ENCODE measurements around the gene ABCA13. TPM values are rescaled to one million over a fixed set of nuclear protein-coding genes. Genes with fewer than 3 reads are reported as not detected.

ABCA13 gene
- total RNA-seq, 2 donors from 2014 or later = not detected

- H3K4me3 Mint-ChIP-seq = no peak overlapping the region
- H3K27me3 Mint-ChIP-seq = peaks cover 3% of the 10 kb centered on the region
- no peak overlapping the region for H3K27ac Mint-ChIP-seq
- no peak for ATAC-seq (replicated peaks)
- no peaks in the 10 kb centered on the region for H3K36me3 Mint-ChIP-seq (ENCODE audit: low read depth)
- H3K9me3 Mint-ChIP-seq = peaks cover 3% of the 10 kb centered on the region
- H3K4me1 Mint-ChIP-seq = no peaks in the 10 kb centered on the region
These were observed 351.4 kb downstream of the ABCA13 start for GRCh38 chr7:48522692-48523091.

GRCh38 chr7:48525736-48526732 lies 354.8 kb downstream of the ABCA13 start:
- H3K9me3 Mint-ChIP-seq = peaks cover 3% of the 10 kb centered on the region
- no peaks in the 10 kb centered on the region for H3K36me3 Mint-ChIP-seq (ENCODE audit: low read depth)
- H3K27me3 Mint-ChIP-seq = peaks cover 3% of the 10 kb centered on the region
- no peak overlapping the region for H3K27ac Mint-ChIP-seq
- H3K4me3 Mint-ChIP-seq = no peak overlapping the region
- no peaks in the 10 kb centered on the region for H3K4me1 Mint-ChIP-seq
- ATAC-seq (replicated peaks) = no peak

- Mint-ChIP-seq H3K27me3 (peaks cover 3% of the 10 kb centered on the region), H3K9me3 (peaks cover 6% of the 10 kb centered on the region), H3K4me1 (no peaks in the 10 kb centered on the region), H3K27ac (no peak overlapping the region), H3K36me3 (ENCODE audit: low read depth) (no peaks in the 10 kb centered on the region), H3K4me3 (no peak overlapping the region)
- ATAC-seq (replicated peaks) = no peak
These were observed 357.4 kb downstream of the ABCA13 start for GRCh38 chr7:48528646-48529045.

DNA sequence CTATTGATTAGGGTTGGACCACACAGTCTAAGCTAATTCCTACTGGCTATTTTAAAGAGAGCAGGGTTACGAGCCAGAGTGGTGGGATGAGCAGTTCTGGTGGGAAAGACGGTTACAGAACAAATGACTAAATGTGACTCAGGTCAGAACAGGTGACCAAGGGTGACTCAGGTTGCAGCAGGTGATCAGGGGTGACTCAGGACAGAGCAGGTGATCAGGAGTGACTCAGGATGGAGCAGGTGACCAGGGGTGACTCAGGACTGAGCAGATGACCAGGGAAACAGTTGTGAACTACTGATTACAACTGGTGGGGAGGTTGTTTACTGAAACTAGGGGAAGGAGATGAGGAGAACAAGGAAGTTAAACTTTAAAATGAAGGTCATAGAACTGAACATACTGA lies 366.3 kb downstream of the ABCA13 start:
- H3K27me3 Mint-ChIP-seq = no peaks in the 10 kb centered on the region
- H3K36me3 Mint-ChIP-seq (ENCODE audit: low read depth) = no peaks in the 10 kb centered on the region
- peak; percentile 66 for ATAC-seq (replicated peaks)
- H3K4me3 Mint-ChIP-seq = no peak overlapping the region
- H3K4me1 Mint-ChIP-seq = no peaks in the 10 kb centered on the region
- H3K27ac Mint-ChIP-seq = no peak overlapping the region
- H3K9me3 Mint-ChIP-seq = peaks cover 10% of the 10 kb centered on the region

DNA sequence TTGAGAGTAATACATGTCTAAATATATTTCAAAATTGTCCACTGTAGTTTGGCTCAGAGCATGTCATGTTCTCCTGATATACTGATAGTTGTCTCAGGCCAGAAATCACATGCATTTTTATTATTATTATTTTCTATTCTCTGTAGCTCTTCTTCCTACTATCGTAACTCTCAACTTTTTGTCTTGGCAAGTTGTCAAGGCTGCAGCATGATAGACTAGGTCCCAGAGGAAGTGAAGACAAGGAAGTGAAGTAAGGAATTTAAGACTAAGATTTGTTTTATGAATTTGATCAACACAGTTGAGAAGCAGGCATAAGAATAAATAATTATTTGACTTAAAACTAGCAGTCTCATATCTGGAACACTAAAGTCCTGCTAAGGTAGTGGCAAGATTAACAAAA lies 369.5 kb downstream of the ABCA13 start:
- no peaks in the 10 kb centered on the region for H3K36me3 Mint-ChIP-seq (ENCODE audit: low read depth)
- H3K27me3 Mint-ChIP-seq = no peaks in the 10 kb centered on the region
- H3K9me3 Mint-ChIP-seq = peaks cover 6% of the 10 kb centered on the region
- no peak for ATAC-seq (replicated peaks)
- no peaks in the 10 kb centered on the region for H3K4me1 Mint-ChIP-seq
- no peak overlapping the region for H3K27ac Mint-ChIP-seq
- H3K4me3 Mint-ChIP-seq = no peak overlapping the region

DNA sequence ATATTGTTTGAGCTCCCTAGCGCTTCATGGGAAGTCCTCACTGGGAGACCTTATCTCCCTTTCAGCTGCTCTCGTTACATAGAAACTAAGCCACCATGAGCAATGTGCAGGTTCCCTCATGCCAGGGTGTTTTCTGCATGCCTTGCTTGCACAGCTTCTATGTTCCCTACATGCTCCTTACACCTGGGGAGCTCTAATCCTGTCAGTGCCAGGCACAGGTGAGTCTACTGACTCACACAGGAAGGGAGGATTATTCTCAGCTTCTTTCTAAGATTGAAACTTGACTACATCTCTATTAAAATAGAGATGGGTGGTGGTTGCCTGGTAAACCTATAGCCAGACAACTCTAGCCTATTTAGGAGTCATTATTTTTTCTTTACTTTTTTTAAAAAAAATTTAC lies 377.4 kb downstream of the ABCA13 start:
- H3K4me1 Mint-ChIP-seq = no peaks in the 10 kb centered on the region
- H3K9me3 Mint-ChIP-seq = no peaks in the 10 kb centered on the region
- no peak for ATAC-seq (replicated peaks)
- H3K27ac Mint-ChIP-seq = no peak overlapping the region
- H3K36me3 Mint-ChIP-seq (ENCODE audit: low read depth) = no peaks in the 10 kb centered on the region
- no peak overlapping the region for H3K4me3 Mint-ChIP-seq
- H3K27me3 Mint-ChIP-seq = no peaks in the 10 kb centered on the region

- ATAC-seq (replicated peaks) = no peak
- Mint-ChIP-seq H3K4me1 (no peaks in the 10 kb centered on the region), H3K36me3 (ENCODE audit: low read depth) (no peaks in the 10 kb centered on the region), H3K27ac (no peak overlapping the region), H3K9me3 (peaks cover 9% of the 10 kb centered on the region), H3K27me3 (no peaks in the 10 kb centered on the region), H3K4me3 (no peak overlapping the region)
These were observed 380.4 kb downstream of the ABCA13 start for GRCh38 chr7:48551652-48552051.

DNA sequence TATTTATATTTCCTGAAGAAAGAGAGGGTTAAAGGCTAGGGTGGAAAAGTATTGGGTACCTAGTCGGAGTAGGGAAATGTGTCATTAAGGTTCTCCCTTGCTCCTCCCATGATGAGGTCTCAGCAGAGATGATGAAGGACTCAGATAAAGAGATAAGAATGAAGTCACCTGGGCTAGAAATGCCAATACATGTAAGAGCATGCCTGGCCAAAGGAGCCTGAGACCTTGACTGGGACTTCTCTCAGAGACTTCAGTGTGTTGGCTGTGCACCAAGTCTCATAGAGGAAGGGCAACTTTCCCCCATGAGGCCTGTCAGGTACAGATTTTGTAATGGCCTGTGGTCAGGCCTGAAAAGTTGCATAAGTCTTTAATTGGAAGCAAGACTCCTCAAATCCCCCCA lies 392.1 kb downstream of the ABCA13 start:
- Mint-ChIP-seq H3K27ac (no peak overlapping the region), H3K27me3 (no peaks in the 10 kb centered on the region)
- ATAC-seq (replicated peaks) = no peak

GRCh38 chr7:48575516-48575915 lies 404.3 kb downstream of the ABCA13 start:
- H3K9me3 Mint-ChIP-seq = no peaks in the 10 kb centered on the region
- no peak for ATAC-seq (replicated peaks)
- no peaks in the 10 kb centered on the region for H3K4me1 Mint-ChIP-seq
- no peak overlapping the region for H3K27ac Mint-ChIP-seq
- no peaks in the 10 kb centered on the region for H3K36me3 Mint-ChIP-seq (ENCODE audit: low read depth)
- no peak overlapping the region for H3K4me3 Mint-ChIP-seq
- no peaks in the 10 kb centered on the region for H3K27me3 Mint-ChIP-seq

More for the DNA sequence above, 392.1 kb downstream of the ABCA13 start:
- no peak overlapping the region for H3K4me3 Mint-ChIP-seq
- peaks cover 12% of the 10 kb centered on the region for H3K9me3 Mint-ChIP-seq
- no peaks in the 10 kb centered on the region for H3K36me3 Mint-ChIP-seq (ENCODE audit: low read depth)
- no peaks in the 10 kb centered on the region for H3K4me1 Mint-ChIP-seq

DNA sequence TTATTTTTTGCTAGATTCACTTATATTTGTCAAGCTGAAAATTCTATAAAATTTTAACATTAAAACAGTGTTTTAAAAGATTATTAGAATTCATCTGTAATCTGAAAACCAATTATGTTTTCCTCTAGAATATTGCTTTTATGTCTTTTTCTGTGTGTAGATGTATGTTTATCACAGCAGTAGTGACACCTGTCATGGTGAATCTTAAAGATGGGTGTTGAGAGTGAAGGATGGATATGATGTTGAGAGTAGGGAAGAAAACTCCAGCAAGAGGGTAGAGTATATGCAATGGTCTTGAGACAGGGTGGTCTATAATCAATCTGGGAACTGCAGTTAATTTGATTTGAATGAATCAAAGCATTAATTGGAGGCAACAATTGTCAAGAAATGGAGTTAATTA lies 416.2 kb downstream of the ABCA13 start:
- Mint-ChIP-seq H3K4me1 (no peaks in the 10 kb centered on the region), H3K27me3 (no peaks in the 10 kb centered on the region), H3K27ac (no peak overlapping the region), H3K4me3 (no peak overlapping the region), H3K9me3 (no peaks in the 10 kb centered on the region), H3K36me3 (ENCODE audit: low read depth) (no peaks in the 10 kb centered on the region)
- ATAC-seq (replicated peaks) = no peak

GRCh38 chr7:48594349-48594748 lies 423.1 kb downstream of the ABCA13 start:
- Mint-ChIP-seq H3K27ac (no peak overlapping the region), H3K27me3 (no peaks in the 10 kb centered on the region), H3K4me3 (no peak overlapping the region), H3K36me3 (ENCODE audit: low read depth) (no peaks in the 10 kb centered on the region), H3K4me1 (no peaks in the 10 kb centered on the region), H3K9me3 (peaks cover 4% of the 10 kb centered on the region)
- ATAC-seq (replicated peaks) = no peak

DNA sequence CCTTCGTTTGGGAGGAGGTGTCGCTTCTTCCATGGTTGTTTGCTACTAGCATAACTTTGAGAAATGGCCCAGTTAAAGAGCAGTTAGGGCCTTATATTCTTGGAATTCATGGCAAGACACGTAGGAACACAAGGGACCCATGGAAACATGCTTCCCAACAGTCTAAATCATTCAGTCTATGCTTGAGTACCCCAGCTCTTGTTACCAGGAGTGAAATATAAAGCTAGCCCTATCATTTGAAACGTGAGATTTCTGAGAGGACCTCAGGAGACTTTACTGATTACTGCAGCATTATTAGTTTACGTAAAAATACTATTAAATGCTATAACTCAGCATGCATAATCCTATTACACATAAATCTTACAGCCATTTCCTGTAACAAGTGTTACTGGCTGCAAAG lies 424.5 kb downstream of the ABCA13 start:
- Mint-ChIP-seq H3K27ac (no peak overlapping the region), H3K36me3 (ENCODE audit: low read depth) (no peaks in the 10 kb centered on the region), H3K4me3 (no peak overlapping the region), H3K9me3 (peaks cover 4% of the 10 kb centered on the region), H3K4me1 (no peaks in the 10 kb centered on the region), H3K27me3 (no peaks in the 10 kb centered on the region)
- no peak for ATAC-seq (replicated peaks)

- Mint-ChIP-seq H3K9me3 (peaks cover 6% of the 10 kb centered on the region), H3K36me3 (ENCODE audit: low read depth) (no peaks in the 10 kb centered on the region), H3K4me1 (no peaks in the 10 kb centered on the region), H3K27ac (no peak overlapping the region), H3K27me3 (no peaks in the 10 kb centered on the region), H3K4me3 (no peak overlapping the region)
- ATAC-seq (replicated peaks) = no peak
These were observed 439.4 kb downstream of the ABCA13 start for GRCh38 chr7:48610705-48611104.

DNA sequence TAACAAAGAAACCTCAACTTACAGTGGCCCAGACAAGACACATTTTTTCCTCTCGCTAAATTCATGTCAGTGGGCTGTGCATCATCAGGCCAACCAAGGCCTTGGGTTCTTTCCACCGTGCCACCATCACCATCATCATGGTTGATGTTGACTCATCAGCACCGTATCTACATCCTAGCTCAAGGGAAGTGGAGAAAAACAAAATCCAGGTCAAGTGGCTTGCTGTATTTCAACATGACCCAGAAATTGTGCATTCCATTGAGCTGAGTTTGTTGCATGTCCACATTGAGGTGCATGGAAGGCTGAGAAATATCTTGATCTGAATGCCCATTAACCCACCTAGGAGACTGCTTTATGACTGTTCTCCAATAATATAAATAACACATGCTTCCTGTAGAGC lies 440.7 kb downstream of the ABCA13 start:
- Mint-ChIP-seq H3K4me3 (no peak overlapping the region), H3K27me3 (no peaks in the 10 kb centered on the region), H3K4me1 (no peaks in the 10 kb centered on the region), H3K27ac (no peak overlapping the region), H3K9me3 (peaks cover 3% of the 10 kb centered on the region), H3K36me3 (ENCODE audit: low read depth) (no peaks in the 10 kb centered on the region)
- no peak for ATAC-seq (replicated peaks)

DNA sequence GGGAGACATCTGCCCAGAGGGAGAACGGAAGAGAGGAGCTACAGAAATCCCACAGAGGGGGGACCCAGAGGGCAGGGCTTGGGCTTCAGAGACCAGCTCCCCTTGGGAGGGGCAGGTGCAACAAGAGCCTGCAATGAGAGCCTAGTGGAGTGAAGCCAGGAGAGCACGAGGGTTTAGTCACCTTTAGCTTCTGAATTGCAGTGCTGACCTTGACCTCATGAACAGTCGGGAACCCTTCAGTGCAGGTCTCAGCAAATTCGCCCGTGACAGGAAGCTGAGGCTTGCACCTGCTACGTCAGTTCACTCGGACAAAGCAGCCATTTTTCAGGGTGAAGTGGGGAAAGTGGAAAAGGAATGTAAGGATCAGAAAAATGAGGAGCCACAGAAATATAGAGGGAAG lies 446.2 kb downstream of the ABCA13 start:
- ATAC-seq (replicated peaks) = no peak
- H3K27me3 Mint-ChIP-seq = peaks cover 3% of the 10 kb centered on the region
- H3K9me3 Mint-ChIP-seq = peaks cover 7% of the 10 kb centered on the region
- no peak overlapping the region for H3K27ac Mint-ChIP-seq
- no peak overlapping the region for H3K4me3 Mint-ChIP-seq
- H3K4me1 Mint-ChIP-seq = no peaks in the 10 kb centered on the region
- H3K36me3 Mint-ChIP-seq (ENCODE audit: low read depth) = no peaks in the 10 kb centered on the region
